NCI-H1105 (cell line): Measurements from ENCODE around the gene CBX3.
"Not testable (repeated sequence)": the region's sequence is repeated elsewhere in the genome, so short reads cannot be mapped to it uniquely, and the experiment has no call there.

ENCODE experiments used
- DNase-seq: peaks from one replicate; lab custom pipeline; 2025; lab: John Stamatoyannopoulos, UW

Gene CBX3

DNA sequence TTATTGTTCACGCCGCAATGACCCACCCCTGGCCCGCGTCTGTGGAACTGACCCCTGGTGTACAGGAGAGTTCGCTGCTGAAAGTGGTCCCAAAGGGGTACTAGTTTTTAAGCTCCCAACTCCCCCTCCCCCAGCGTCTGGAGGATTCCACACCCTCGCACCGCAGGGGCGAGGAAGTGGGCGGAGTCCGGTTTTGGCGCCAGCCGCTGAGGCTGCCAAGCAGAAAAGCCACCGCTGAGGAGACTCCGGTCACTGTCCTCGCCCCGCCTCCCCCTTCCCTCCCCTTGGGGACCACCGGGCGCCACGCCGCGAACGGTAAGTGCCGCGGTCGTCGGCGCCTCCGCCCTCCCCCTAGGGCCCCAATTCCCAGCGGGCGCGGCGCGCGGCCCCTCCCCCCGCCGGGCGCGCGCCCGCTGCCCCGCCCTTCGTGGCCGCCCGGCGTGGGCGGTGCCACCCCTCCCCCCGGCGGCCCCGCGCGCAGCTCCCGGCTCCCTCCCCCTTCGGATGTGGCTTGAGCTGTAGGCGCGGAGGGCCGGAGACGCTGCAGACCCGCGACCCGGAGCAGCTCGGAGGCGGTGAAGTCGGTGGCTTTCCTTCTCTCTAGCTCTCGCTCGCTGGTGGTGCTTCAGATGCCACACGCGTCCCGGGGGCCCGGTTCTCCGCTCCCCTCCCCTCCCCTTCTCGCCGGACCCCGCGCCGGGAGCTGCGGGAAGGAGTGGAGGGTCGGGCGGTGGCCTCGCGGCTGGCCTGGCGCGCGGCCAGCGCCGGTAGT lies at the start of gene CBX3:
TSS of gene CBX3 (plus strand) at position 499 of the 772 bp plus-strand sequence. CDS start 1,254 bp downstream, outside the sequence.
- DNase-seq, result peak; percentile 93

- peak; percentile 80 for DNase-seq
Observed at GRCh38 chr7:26151953-26152781, 49.4 kb upstream of the CBX3 start, which contains the start of gene NFE2L3. TSS of gene NFE2L3 (plus strand) at chr7:26152198. CDS start at chr7:26152499, 301 bp downstream.

GRCh38 chr7:26152782-26153240 lies 48.7 kb upstream of the CBX3 start:
- not testable (repeated sequence) for DNase-seq

DNA sequence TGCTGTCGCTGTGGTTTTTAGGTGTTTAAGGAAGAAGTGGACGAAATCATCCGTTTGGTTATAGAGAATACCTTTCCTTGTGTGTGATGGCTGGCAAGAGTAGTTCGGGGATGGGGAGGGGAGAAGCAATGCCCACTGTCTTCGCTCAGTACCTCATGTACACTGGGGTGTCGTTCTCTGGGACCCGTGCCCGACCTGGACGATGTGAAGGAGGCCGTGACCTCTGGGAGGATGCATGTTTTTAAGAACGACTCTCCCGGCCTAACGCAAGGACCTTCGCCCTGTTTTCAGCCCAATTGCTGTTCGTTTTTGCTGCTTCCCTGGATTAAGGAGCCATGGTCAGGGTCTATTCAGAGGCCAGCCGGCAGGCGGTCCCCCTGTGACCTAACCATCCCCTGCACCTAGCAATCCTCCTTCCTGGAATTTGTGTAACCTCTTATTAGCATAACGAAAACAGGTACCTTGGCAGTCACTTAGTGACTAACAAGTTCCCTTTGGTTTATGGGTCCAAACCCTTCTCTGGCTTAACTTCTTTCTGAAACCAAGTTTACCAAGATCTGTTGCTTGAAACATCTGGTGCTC lies 48.2 kb upstream of the CBX3 start:
- DNase-seq, result no peak

DNA sequence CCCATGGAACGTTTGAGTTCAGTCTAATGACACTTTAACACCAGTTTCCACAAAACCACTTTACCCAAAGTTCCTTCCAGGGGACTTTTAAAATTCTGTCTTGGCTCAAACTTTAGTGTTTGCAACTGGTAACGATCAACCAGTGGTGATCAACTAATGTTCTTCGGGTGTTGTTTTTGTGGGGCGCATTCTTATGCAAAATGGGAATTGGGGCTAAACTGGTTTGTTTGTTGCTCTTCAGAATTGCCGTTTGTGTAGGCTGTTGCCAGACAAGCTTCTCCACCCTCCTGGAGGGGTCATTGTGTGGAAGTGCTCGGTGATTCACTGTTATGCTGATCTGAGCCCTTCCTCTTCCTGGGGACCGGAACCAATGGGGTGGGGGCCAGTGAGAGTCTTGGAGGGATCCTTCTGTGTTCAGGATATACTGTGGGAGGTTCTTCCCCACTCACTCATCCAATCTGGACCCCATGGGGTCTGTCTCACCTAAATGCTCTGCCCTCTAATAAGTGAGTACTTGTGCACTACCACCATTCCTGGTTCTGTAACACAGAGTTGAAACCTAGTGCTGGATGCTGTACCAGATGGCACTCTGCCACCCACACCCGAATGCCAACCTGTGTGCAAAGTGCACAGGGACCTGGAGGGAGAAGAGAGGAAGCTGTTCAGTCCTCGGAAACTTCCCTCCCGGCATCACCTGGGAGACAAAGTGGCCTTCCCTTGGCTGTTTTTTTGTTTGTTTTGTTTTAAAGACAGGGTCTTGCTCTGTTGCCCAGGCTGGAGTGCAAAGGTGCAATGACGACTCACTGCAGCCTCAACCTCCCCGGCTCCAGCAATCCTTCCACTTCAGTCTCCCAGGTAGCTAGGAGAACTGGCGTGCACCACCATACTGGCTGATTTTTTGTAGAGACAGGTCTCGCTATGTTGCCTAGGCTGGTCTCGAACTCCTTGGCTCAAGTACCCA lies 47.4 kb upstream of the CBX3 start:
- no peak for DNase-seq

DNA sequence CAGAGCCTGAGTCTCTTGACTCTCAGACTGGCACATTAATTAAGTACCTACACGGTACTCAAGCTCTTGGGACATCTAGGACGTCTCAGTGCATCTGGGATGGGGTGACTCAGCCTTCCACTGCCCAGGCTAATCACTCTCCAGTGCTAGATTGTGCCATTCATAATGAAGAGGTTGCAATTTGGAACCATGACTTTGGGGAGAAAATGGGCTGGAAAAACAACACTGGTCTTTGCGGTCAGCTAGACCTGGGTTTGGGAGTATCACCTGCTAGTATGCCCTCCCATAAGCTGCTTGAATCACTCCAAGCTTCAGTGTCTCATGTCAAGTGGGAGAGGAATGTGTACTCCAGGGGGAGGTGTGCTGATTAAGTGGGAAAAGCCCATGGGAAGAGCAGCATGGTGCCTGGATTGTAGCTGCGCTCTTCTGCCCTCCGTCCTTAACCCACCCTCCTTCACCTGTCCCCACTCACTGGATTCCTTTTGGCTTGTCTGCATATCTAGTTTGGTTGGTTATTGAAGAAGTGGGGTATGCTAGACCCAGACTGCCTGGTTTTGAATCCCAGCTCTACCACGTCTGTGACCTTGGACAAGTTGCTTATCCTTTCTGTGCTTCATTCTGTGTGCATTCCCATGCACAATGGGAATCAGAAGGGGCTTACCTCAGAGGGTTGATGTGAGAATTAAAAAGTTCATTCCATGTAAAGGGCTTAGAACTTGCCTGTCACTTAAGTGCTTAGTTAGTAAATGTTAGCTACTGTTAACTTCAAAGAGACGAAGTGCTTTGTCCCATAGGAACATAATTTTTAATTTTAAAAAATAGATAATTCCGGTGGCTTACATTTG lies 45.8 kb upstream of the CBX3 start:
- no peak for DNase-seq

- DNase-seq, result no peak
Observed at GRCh38 chr7:26156451-26157420, 44.8 kb upstream of the CBX3 start.

DNA sequence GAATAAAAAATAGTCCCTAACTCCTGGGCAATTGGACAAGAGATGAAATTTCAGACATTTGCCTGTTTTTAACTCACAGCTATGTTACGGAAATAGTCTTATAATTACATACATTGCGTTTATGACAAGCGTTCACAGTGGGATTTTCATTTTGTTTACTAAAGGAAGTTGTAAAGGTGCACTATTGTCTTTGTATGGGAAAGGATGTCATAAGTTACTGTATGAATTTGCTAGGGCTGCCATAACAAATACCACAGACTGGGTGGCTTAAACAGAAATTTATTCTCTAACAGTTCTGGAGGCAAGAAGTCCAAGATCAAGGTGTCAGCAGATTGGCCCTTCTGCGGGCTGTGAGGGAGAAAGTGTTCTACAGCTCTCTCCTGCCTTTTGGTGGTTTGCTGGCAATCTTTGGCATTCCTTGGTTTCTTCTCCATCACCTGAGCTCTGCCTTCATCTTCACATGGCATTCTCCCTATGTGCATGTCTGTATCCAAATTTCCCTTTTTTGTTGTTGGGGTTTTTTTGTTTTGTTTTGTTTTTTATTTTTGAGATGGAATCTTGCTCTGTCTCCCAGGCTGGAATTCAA lies 43.9 kb upstream of the CBX3 start:
- DNase-seq, result no peak

- DNase-seq, result no peak
Observed at GRCh38 chr7:26159243-26159642, 42.3 kb upstream of the CBX3 start.

- no peak for DNase-seq
Observed at GRCh38 chr7:26160896-26161295, 40.6 kb upstream of the CBX3 start.

- DNase-seq, result no peak
Observed at GRCh38 chr7:26162431-26162830, 39.1 kb upstream of the CBX3 start.

DNA sequence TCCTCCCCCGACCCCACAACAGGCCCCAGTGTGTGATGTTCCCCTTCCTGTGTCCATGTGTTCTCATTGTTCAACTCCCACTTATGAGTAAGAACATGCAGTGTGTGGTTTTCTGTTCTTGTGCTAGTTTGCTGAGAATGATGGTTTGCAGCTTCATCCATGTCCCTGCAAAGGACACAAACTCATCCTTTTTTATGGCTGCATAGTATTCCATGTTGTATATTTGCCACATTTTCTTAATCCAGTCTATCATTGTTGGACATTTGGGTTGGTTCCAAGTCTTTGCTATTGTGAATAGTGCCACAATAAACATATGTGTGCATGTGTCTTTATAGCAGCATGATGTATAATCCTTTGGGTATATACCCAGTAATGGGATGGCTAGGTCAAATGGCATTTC lies 37.7 kb upstream of the CBX3 start:
- DNase-seq, result not testable (repeated sequence)

DNA sequence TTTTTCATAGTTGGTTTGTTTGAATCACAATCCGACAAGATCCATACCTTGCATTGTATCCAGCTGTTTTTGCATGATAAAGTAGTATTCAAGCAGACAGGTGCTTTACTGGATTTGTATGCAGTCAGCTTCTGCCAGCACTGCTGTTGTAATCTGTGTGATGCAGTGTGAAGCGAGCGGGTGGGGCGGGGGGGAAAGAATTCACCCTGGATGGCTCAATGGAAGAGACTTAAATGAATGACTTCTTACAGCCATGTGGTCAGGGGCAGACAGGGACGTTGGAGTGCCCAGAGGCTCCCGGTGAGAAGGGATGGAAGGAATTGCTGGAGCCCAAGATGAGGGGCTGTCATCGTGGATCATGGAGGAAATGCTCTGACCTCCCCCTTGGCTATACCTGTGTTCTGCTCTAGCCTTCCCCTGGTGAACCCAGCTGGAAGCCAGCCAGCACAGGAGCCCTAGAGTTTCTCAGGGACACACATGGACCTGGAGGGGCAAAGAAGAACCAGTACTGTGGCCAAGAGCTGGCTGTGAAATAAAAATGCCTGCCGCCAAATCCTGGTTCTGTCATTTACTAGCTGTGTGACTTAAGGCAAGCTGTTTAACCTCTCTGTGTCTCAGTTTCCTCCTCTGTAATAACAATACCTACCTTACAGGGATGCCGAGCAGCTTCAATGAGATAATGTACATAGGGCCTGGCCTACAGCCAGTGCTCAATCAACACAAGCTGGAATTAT lies 35.4 kb upstream of the CBX3 start:
- DNase-seq, result no peak

DNA sequence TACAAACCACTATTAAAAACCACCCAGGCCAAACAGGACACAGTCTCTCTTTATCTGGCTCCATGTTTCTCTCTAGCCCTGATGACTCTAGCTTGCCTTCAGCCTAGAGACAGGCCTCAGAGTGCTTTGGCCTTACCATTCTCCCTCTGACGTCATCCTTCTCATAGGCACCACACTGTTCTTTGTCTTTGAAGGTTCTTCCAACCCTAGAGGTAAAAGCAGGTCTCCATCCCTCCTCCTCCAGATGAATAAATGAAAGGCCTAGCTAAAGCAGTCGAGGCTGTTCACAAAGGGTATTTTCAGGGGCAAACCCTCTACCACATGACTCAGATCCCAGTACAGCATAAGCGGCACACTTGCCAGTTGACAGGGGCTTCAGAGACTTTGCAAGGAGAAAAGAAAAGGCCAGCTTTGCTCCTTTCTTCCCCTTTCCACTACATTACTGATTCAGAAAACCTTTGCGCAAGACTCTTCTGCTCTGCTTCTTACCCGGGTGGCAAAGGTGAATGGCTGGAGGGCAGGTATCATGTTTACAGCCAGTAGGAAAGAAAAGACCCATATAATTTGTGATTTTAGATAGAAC lies 34.8 kb upstream of the CBX3 start:
- no peak for DNase-seq

- DNase-seq, result no peak
Observed at GRCh38 chr7:26167303-26167934, 34.1 kb upstream of the CBX3 start.

DNA sequence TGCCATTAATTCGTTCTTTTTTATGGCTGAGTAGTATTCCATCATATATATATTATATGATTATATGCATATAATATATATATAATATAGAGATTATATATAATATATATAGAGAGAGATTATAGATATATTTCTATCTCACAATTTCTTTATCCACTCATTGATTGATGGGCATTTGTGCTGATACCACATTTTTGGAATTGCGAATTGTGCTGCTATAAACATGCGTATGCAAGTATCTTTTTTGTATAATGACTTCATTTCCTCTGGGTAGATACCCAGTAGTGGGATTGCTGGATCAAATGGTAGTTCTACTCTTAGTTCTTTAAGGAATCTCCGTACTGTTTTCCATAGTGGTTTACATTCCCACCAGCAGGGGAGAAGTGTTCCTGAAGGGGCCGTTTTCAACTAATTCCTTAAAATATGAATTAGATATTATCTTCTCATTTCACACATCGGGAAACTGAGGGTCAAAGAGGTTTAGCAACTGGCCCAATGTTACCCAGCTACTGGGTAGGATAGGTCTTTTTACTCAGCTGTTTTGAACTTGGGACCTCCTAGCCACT lies 33.0 kb upstream of the CBX3 start:
- no peak for DNase-seq

- DNase-seq, result no peak
Observed at GRCh38 chr7:26169271-26169670, 32.3 kb upstream of the CBX3 start.
